HFFc6 (cell line): Measurements from ENCODE around the gene AZI2. TPM values are rescaled to one million over a fixed set of nuclear protein-coding genes. Genes with fewer than 3 reads are reported as not detected.

Source experiments
- DNase-seq: peaks from one replicate; pipeline ENCODE4 v3.0.0-alpha.2; 2018
- H3K27ac Mint-ChIP-seq: 2 replicates; pipeline ENCODE4 v1.8.0; 2020; ENCODE audit warnings: mild to moderate bottlenecking, mixed read lengths
- H3K27me3 Mint-ChIP-seq: 2 replicates; pipeline ENCODE4 v1.8.0; 2021; ENCODE audit warnings: mild to moderate bottlenecking, moderate library complexity, mixed read lengths; ENCODE audit not compliant: insufficient read depth
- H3K36me3 Mint-ChIP-seq: 2 replicates; pipeline ENCODE4 v1.8.0; 2021; ENCODE audit warnings: low read depth, mixed read lengths
- H3K4me1 Mint-ChIP-seq: 2 replicates; pipeline ENCODE4 v1.8.0; 2020; ENCODE audit warnings: low read depth, mixed read lengths
- H3K4me3 Mint-ChIP-seq: 2 replicates; pipeline ENCODE4 v1.8.0; 2020; ENCODE audit warnings: mild to moderate bottlenecking, moderate library complexity, mixed read lengths
- H3K9me3 Mint-ChIP-seq: 2 replicates; pipeline ENCODE4 v1.8.0; 2020; ENCODE audit warnings: mild to moderate bottlenecking, mixed read lengths
- total RNA-seq, 6 experiments: library from RNA; stranded (reverse); fragmentation: NEBNext Ultra II Directional; extraction: Animal tissue kit (Norgen Biotek cat#: 25700); gene quantifications; 2 replicates in 1 of 6; 3 replicates in 5 of 6; pipeline ENCODE4 v1.2.3, GENCODE V29; 2021
- TF ChIP-seq, protein P1 (sequence below): fragments of 200-600 bp; sonication (generic); IDR thresholded peaks from 2 replicates; pipeline ENCODE4 v1.5.0; 2021; ENCODE audit warnings: antibody characterized with exemption, mild to moderate bottlenecking

The AZI2 gene
- total RNA-seq, 6 experiments from 2014 or later: 61.9 to 69.6 (median 67.0) TPM

DNA sequence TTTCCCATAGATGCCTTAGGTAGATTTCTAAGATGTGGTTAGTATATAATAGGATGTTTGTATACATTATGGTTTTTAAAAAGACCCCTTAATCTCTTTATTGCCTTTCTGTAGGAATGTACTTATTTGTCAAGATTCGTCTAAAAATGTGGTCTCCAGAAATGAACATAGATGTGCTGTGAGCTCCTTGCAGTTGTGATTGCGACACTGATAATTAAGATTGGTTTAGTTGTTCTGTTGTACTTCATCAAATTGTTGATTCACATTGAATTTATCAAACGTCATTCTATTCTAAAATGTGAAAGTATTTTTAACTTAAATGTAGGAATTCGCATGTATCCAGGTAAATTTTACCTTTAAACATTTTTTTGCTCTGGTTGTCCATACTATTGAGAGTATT, 56.0 kb downstream of the AZI2 start:
- no peak for DNase-seq
- H3K4me3 Mint-ChIP-seq: no peak overlapping the region
- H3K4me1 Mint-ChIP-seq: no peaks in the 10 kb centered on the region
- peaks cover 5% of the 10 kb centered on the region for H3K36me3 Mint-ChIP-seq
- H3K27ac Mint-ChIP-seq: no peak overlapping the region
- TF ChIP-seq, protein P1, sequence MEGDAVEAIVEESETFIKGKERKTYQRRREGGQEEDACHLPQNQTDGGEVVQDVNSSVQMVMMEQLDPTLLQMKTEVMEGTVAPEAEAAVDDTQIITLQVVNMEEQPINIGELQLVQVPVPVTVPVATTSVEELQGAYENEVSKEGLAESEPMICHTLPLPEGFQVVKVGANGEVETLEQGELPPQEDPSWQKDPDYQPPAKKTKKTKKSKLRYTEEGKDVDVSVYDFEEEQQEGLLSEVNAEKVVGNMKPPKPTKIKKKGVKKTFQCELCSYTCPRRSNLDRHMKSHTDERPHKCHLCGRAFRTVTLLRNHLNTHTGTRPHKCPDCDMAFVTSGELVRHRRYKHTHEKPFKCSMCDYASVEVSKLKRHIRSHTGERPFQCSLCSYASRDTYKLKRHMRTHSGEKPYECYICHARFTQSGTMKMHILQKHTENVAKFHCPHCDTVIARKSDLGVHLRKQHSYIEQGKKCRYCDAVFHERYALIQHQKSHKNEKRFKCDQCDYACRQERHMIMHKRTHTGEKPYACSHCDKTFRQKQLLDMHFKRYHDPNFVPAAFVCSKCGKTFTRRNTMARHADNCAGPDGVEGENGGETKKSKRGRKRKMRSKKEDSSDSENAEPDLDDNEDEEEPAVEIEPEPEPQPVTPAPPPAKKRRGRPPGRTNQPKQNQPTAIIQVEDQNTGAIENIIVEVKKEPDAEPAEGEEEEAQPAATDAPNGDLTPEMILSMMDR: no peak
- H3K9me3 Mint-ChIP-seq: no peaks in the 10 kb centered on the region
- H3K27me3 Mint-ChIP-seq: no peaks in the 10 kb centered on the region

DNA sequence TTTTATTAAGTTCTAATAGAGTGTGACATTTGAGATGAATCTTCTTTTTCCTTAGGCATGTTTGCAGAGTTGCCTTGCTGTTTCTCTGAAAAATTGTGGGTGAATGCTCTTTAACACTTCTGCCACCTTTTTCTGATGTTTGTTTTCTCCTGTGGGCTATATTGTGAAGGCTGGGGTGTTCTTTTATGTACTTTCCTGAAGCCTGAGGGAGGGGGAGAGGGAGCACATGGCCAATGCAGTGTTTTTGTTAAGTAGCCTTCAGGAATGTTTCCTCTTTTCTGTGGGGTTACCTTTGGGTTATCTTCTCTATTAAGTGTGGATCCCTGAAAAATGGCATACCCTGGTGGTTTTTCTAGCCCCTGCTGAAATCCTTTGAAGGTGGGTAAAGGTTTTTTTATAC, 57.0 kb downstream of the AZI2 start:
- Mint-ChIP-seq H3K27ac (no peak overlapping the region), H3K4me3 (no peak overlapping the region), H3K36me3 (peaks cover 5% of the 10 kb centered on the region), H3K27me3 (no peaks in the 10 kb centered on the region), H3K9me3 (no peaks in the 10 kb centered on the region), H3K4me1 (no peaks in the 10 kb centered on the region)
- TF ChIP-seq, protein P1: no peak
- no peak for DNase-seq

DNA sequence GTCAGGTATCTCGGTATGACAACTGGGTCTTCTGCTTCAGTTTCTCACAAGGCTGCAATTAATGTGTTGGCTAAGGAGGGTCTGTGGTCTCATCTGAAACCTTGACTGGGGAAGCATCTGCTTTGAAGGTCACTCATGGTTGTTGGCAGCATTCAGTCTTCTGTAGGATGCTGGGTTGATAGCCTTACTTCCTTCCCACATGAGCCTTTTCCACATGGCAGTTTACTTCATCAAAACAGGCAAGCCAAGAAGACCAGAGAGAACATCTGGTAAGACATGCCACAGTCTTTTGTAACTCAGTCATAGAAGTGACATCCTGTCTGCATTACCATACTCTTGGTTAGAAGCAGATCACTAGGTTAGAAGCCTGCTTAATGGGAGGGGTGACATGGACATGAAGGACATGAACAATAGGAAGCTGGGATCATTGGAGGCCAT, 57.7 kb downstream of the AZI2 start:
- TF ChIP-seq, protein P1: no peak
- H3K27me3 Mint-ChIP-seq: no peaks in the 10 kb centered on the region
- no peak for DNase-seq
- no peak overlapping the region for H3K4me3 Mint-ChIP-seq
- H3K36me3 Mint-ChIP-seq: peaks cover 5% of the 10 kb centered on the region
- H3K4me1 Mint-ChIP-seq: no peaks in the 10 kb centered on the region
- no peaks in the 10 kb centered on the region for H3K9me3 Mint-ChIP-seq
- H3K27ac Mint-ChIP-seq: no peak overlapping the region

DNA sequence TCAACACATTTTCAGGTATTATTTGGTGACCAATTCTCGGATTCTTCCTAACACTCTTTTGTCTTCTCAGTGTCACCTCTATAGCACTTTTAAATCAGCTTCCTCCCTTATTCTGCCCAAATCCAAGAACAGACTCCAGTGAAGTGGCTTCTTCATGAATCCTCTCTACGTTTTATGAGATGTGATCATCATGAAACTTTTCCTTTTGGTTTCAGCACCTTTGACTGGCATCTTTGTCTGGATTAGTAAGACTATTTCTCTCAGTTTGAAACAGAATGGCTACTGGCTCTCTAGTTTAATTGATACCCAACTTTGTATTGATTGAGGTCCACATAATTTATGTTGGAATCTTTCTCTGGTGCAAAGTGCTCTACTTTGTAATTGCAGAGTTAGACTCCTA, 61.6 kb downstream of the AZI2 start:
- Mint-ChIP-seq H3K36me3 (peaks cover 5% of the 10 kb centered on the region), H3K27ac (no peak overlapping the region), H3K9me3 (no peaks in the 10 kb centered on the region), H3K4me3 (no peak overlapping the region), H3K27me3 (no peaks in the 10 kb centered on the region), H3K4me1 (no peaks in the 10 kb centered on the region)
- TF ChIP-seq, protein P1: no peak
- DNase-seq: no peak

DNA sequence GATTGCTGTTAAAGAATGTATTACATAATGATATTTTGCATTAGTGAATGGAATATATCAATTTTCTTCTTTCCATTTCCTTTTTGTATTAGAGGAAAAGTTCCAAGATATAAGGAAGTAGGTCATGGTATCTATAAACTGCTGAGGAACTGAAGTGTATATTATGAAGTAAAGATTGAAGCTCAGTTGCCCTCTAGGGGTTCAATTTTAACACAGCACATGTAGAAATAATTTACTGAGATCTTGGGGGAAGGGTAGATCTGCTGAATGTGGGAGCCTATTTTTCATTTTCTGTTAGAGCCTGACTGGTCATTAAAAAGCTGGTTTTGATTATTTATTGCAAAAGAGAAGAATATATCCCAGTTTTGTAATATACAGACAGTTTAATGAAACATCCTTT, 62.0 kb downstream of the AZI2 start:
- TF ChIP-seq, protein P1: peak; percentile 75
- no peak overlapping the region for H3K27ac Mint-ChIP-seq
- H3K9me3 Mint-ChIP-seq: no peaks in the 10 kb centered on the region
- H3K4me1 Mint-ChIP-seq: no peaks in the 10 kb centered on the region
- DNase-seq: peak; percentile 35
- no peak overlapping the region for H3K4me3 Mint-ChIP-seq
- H3K36me3 Mint-ChIP-seq: peaks cover 5% of the 10 kb centered on the region
- H3K27me3 Mint-ChIP-seq: no peaks in the 10 kb centered on the region

DNA sequence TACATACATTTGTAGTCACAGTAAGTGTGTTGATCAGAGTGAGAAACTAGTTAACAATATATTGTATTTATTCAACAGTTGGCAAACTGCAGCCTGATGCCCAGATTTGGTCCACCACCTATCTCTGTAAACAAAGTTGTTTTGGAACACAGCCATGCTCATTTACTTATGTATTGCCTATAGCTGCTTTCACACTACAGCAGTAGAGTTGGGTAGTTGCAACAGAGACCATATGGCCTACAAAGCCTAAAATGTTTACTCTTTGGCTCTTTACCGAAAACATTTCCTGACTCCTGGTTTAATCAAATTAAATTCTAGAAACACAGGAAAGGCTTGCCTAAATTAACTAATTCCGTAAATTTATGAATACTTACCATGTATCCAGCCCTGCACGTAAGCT, 67.8 kb downstream of the AZI2 start:
- TF ChIP-seq, protein P1: no peak
- Mint-ChIP-seq H3K4me1 (peaks cover 14% of the 10 kb centered on the region; the same call in 1 of the 2 replicates), H3K27me3 (no peaks in the 10 kb centered on the region), H3K9me3 (no peaks in the 10 kb centered on the region), H3K4me3 (no peak overlapping the region), H3K27ac (no peak overlapping the region), H3K36me3 (no peaks in the 10 kb centered on the region)
- DNase-seq: no peak
